Measurements from ENCODE around the gene MRPL10.

The MRPL10 gene

DNA sequence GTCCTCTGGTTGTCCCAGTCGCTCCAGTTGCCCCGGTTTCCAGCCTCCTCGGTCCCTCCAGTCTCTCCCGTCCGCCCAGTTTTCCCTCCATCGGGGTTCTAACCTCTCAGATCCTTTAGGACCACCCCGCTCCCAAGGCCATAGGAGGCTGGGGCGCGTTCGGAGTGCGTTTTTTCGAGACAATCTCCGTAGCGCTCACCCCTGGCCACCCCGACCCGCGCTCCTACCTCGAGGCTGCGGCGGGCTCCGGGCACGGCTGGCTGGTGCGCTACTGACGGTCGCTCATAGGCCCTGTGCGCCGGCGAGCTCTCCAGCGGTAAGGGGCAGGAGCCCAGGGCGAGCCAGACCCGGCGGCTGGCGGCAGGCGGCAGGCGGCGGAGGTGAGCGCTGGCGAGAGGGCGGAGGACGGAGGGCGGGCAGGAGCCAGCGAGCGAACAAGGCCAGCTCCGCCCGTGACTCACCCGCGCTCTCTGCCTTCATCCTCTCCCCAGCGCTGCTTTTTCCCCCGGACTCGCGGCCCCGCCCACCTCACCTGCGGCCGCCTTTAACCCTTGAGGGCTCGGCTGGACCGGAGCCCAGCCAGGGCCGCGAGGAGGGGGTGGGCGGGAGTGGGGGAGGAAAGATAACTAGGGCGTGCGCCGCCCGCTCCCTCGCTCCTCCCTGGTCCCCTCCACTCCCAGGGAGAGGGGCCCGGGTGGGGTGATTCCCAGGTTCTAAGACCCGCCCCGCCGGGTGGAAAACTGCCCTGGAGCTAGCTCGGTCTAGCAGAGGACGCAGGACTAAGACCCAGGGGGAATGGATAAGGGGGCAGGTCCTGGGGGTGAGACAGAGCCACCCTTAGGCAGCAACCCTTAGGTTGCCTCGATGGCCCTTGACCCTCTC is 19.6 kb upstream of the MRPL10 start, which contains the start of gene SP6:
TSS of gene SP6 (minus strand) at position 472 of the 882 bp plus-strand sequence. CDS start 2,734 bp downstream, outside the sequence.
- H3K4me3 ChIP-seq (ENCODE audit: low read depth, low read length), result no peak within 1 kb of the TSS
- TF ChIP-seq, protein P1, sequence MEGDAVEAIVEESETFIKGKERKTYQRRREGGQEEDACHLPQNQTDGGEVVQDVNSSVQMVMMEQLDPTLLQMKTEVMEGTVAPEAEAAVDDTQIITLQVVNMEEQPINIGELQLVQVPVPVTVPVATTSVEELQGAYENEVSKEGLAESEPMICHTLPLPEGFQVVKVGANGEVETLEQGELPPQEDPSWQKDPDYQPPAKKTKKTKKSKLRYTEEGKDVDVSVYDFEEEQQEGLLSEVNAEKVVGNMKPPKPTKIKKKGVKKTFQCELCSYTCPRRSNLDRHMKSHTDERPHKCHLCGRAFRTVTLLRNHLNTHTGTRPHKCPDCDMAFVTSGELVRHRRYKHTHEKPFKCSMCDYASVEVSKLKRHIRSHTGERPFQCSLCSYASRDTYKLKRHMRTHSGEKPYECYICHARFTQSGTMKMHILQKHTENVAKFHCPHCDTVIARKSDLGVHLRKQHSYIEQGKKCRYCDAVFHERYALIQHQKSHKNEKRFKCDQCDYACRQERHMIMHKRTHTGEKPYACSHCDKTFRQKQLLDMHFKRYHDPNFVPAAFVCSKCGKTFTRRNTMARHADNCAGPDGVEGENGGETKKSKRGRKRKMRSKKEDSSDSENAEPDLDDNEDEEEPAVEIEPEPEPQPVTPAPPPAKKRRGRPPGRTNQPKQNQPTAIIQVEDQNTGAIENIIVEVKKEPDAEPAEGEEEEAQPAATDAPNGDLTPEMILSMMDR (IDR thresholded peaks at IDR 0.05; ENCODE audit: low read depth, low read length), result no peak

DNA sequence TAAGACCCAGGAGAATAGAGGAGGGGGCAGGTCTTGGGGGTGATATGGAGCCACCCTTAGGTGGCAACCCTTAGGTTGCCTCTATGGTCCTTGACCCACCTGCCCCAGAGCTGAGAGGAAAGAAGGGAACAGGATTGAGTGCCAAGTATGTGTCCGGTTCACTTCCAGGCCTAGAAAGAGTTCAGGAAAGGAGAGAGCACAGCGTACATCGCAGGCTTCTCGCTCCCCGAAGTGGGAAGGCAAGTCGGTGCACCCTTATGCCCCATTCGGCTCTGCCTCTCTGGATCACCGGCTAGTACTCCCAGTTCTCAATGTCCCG is 19.0 kb upstream of the MRPL10 start:
- no peak overlapping the region for H3K4me3 ChIP-seq (ENCODE audit: low read depth, low read length)
- TF ChIP-seq, protein P1 (IDR thresholded peaks at IDR 0.05; ENCODE audit: low read depth, low read length), result no peak

DNA sequence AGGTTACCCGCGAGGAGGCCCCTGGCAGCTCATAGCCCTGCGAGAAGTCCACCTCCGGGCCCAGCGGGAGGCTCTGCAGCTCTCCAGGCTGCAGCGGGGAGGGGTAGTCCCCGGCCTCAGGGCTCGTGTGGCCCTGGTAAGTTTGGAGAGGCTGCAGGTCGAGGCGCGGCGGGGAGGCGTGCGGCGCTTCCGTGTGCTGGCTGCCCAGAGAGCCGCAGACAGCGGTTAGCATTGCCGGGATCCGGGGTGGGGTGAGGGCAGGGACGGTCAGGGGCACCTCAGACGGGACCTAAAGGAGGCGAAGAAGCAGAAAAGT is 16.8 kb upstream of the MRPL10 start:
- no peak overlapping the region for H3K4me3 ChIP-seq (ENCODE audit: low read depth, low read length)
- TF ChIP-seq, protein P1 (IDR thresholded peaks at IDR 0.05; ENCODE audit: low read depth, low read length), result no peak

DNA sequence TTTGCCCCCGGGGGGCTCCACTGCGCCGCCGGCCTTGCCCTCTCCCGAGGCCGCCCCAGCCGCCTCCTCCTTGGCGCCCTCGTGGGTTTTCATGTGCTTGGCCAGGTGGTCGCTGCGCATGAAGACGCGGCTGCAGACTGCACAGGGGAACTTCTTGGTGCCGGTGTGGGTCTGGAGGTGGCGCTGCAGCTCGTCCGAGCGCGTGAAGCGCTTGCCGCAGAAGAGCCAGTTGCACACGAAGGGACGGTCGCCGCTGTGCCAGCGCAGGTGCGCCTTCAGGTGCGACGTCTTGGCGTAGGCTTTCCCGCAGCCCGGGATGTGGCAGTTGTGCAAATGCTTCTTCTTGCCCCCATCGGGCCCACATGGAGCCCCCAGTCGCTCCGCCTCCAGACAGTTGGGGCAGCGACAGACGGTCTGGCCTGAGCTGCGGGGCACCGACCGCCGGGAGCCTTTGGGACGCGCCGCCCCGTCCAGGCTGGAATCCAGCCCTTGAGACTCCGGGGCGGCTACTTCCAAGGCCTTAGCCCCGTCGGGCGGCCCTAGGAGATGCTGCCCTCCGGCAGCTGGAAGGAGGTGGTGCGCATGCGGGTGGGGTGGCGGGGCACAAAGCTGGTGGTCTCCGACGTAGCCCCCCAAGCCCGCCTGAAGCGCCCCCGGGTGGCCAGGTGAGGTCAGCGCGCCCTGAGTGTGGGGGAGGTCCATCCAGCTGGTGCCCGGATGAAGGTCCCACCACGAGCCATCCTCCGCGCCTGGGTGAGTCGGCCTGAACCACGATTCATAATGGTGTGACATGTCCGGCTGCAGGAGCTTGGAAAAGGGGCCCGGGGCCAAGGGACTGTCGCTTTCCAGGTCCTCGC is 16.2 kb upstream of the MRPL10 start:
- no peak overlapping the region for H3K4me3 ChIP-seq (ENCODE audit: low read depth, low read length)
- TF ChIP-seq, protein P1 (IDR thresholded peaks at IDR 0.05; ENCODE audit: low read depth, low read length), result no peak

DNA sequence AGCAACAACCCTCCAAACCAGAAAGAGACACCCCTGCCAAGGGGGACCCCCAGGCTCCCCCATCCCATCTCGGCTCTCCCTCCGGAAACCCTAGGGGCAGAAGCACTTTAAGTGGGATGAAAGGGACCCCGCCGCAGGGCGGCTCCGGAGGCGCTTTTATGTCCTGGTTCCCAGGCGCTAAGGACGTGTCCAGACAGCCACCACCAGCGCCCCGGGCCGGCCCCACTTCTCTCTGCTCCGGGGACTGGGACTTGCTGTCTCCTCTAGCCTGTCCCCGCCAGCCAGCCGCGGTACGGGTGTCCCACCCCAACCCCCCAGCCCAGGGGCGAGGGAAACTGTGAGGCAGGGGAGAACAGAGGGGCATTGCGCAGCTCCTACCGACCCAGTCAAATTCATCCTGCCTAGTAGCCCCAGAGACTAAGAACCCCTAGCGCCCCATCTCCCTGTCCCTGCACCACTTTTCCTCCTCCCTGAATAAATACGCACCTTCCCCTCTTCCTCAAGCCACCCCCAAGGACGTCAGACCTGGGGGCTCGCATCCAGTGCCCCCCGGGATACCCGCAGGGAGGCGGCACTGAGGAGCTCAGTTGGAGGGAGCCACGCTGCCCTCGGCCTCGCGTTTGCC is 15.5 kb upstream of the MRPL10 start:
- TF ChIP-seq, protein P1 (IDR thresholded peaks at IDR 0.05; ENCODE audit: low read depth, low read length), result no peak
- H3K4me3 ChIP-seq (ENCODE audit: low read depth, low read length), result no peak overlapping the region

DNA sequence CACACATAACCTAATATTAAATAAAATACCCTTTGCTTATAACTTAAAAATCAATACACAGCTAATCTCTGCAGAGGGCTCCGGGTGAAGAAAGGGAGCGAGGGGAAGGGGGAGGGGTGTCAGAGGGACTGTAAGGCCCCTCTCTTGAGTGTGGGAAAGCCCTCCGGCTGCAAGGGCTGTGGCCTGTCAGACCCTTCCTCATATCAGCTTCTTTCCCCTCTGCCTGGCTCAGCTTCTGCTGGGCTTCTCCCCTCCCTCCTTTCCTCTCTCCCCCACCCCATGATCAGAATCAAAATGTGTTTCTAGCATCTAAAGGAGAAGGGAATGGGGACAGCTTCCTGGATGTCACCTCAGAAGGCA is 14.4 kb upstream of the MRPL10 start:
- H3K4me3 ChIP-seq (ENCODE audit: low read depth, low read length), result no peak overlapping the region
- TF ChIP-seq, protein P1 (IDR thresholded peaks at IDR 0.05; ENCODE audit: low read depth, low read length), result no peak

All from WI38 (cell line).